ENCODE measurements around the gene CREB3L4.
"Not testable (repeated sequence)": the region's sequence is repeated elsewhere in the genome, so short reads cannot be mapped to it uniquely, and the experiment has no call there.

Gene CREB3L4

DNA sequence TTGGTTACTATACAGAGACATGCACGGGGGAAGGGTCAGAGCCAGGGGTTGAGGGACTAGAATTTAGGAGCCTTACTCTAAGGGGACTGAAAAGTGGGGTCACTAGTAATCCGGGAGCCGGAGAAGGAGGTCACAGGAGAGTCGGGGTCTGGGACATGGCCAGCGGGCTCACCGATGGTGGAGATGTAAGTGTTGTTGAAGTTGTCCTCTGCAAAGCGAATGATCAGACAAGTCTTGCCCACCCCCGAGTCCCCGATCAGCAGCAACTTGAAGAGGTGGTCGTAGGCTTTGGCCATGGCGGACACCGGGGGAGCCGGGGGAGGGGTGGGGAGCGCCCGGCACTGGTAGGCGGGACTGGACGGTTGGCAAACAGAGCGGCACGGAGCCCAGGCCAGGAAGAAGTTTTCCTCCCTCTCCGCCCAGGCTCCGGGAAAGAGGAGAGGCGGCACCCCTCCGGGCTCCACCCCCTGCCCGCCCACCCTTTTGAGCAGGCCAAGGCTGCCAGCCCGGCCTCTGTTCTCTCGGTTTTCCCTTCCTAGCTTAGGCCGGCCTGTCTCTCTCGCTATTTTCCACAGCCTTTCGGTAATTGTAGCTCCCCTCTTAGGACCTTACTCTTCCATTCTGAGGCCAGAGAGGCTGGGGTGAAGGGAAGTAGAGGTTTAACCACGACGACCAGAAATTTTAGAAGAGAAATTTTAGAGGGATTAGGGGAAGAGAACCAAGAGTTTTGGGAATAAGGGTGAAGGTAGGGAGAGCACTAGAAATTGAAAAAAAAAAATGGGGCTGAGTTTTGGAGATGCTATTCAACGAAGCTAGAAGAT is 18.4 kb downstream of the CREB3L4 start, which contains the start of gene RAB13:
TSS of gene RAB13 (minus strand) at position 399 of the 821 bp plus-strand sequence. CDS start at position 296, 103 bp downstream.
- DNase-seq (ENCODE audit: low spot score) = no peak

DNA sequence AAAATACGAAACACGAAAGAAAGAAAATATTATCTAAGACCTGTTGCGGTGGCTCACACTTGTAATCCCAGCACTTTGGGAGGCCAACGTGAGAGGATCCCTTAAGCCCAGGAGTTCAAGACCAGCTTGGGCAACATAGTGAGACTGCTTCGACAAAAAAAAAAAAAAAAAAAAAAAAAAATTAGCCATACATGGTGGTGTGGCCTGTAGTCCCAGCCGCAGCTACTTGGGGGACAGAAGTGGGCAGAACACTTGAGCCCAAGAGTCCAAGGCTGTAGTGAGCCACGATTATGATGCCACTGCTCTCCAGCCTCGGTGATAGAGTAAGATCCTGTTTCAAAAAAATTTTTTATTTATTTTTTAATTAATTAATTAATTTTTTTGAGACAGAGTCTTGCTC is 19.9 kb downstream of the CREB3L4 start:
- DNase-seq (ENCODE audit: low spot score) = no peak

DNA sequence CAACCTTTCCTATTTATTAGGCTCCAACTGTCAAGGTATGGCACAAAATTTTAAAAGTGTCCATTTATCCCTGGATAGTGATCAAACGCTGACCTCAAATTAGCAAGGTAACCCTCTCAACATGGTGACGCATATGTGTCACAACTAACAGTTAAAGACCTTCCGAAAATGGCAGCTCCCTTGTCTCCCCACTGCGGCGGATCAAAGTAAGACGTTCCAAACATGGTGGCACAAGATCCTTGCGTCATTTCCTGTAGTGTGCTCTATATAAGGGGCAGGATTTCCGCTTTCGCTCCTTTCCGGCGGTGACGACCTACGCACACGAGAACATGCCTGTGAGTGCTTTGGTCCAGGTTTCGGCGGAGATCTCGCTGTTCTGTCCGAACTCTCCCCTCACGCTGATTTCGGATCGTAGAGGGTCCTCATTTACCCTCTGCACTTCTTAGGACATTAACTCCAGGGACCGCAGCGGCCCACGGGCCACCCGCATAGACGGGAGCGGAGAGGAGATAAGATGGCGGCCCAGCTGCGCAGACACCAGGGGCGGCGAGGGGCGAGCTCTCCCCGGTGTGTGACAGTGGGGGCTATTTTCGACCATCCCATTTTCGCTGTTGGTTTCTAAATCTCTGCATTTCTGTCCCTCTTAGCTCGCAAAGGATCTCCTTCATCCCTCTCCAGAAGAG is 22.9 kb downstream of the CREB3L4 start, which contains the start of gene RPS27:
TSS of gene RPS27 (plus strand) at position 295 of the 683 bp plus-strand sequence. CDS start at position 330, 35 bp downstream.
- peak; percentile 97 for DNase-seq (ENCODE audit: low spot score)

DNA sequence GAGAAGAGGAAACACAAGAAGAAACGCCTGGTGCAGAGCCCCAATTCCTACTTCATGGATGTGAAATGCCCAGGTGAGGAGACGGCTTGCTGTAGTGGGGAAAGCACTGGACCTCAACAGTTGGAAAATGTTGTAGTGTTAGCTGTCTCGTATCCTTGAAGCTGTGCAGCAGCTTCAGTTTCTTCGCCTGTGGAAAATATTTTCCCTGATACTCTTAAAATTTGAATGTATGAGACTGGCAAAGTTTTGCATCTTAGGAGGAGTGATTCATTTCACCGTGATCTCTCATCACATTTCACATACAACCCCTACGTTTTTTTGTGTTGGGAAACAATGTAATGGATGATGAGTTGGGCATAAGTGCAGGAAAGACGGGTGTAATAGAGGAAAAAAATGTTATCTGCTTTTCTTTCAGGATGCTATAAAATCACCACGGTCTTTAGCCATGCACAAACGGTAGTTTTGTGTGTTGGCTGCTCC is 23.5 kb downstream of the CREB3L4 start:
- DNase-seq (ENCODE audit: low spot score) = no peak

DNA sequence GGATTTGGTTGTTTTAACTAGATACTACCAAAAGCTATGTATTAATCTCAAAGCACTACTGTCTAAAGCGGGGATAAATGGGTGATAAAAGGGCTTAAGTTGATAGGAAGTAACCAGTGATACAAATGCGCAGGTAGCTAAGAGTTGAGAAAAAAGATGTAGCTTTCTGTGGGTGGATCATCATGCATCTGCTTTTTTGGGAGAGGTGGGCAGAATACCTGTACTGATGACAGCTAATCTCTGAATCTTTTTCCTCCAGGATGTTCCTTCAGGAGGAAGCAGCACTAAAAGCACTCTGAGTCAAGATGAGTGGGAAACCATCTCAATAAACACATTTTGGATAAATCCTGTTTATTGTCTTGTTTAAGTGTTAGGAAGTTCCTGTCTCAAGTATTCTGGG is 24.1 kb downstream of the CREB3L4 start:
- DNase-seq (ENCODE audit: low spot score) = no peak

DNA sequence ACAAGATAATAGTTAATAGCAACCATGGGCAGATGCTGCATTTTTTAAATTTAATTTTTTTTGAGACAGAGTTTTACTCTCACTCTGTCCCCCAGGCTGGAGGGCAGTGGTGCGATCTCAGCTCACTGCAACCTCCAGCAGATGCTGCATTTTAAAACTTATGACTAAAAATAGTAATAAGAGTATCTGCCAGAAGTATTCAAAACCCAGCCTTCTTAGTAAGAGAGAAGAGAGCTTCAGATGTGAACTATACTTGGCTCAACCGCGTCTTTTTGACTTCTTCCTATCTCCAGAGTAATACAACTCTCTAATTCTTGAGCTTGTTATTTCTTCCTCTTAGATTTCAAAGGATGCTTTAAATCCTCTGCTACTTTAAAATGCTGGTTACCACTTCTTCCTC is 27.5 kb downstream of the CREB3L4 start:
- DNase-seq (ENCODE audit: low spot score) = no peak

DNA sequence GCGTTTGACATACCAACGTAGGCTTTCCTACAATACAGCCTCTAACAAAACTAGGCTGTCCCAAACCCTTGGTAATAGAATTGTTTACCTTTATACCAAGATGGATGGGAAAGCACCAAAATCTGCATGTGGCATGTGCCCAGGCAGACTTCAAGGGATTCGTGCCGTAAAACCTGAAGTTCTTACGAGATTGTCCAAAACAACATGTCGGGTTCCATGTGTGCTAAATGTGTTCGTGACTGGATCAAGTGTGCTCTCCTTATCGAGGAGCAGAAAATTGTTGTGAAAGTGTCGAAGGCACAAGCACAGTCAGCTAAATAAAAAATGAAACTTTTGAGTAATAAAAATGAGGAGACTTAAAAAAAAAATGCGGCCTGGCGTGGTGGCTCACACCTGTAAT is 27.9 kb downstream of the CREB3L4 start:
- no peak for DNase-seq (ENCODE audit: low spot score)

DNA sequence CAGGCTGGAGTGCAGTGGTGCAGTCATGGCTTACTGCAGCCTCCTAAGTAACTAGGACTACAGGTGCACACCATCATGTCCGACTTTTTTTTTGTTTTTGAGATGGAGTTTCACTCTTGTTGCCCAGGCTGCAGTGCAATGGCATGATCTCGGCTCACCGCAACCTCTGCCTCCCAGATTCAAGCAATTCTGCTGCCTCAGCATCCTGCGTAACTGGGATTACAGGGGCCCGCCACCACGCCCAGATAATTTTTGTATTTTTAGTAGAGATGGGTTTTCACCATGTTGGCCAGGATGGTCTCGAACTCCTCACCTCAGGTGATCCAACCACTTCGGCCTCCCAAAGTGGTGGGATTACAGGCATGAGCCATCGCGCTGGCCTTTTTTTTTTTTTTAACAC is 29.2 kb downstream of the CREB3L4 start:
- DNase-seq (ENCODE audit: low spot score) = not testable (repeated sequence)

DNA sequence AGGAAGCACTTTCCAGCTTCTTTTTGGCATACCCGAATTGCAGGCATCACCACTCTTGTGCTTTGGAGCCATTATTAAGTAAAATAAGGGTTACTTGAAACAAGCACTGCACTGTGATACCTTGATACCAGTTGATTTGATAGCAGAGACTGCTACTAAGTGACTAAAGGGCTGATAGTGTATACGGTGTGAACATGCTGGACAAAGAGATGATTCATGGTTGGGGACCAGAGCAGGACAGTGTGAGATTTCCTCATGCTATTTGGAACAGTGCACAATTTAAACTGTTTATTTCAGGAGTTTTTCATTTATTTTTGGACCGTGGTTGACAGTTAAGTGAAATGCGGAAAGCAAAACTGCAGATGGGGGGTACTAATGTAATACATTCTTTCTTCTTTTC is 32.7 kb downstream of the CREB3L4 start:
- no peak for DNase-seq (ENCODE audit: low spot score)

DNA sequence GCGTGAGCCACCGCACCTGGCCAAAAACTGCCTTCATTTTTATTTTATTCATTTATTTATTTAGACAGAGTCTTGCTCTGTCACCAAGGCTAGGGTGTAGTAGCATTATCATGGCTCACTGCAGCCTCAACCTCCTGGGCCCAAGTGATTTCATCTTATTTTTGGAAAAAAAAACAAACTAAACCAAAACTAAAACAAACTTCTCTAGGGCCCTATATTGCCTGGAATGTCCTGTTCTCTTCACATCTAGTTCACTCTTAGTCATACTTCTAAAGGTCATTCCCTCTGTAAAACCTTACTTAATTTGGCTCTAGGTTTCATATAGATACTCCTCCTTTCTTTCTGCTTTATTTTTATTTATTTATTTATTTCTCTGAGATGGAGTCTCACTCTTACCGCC is 38.4 kb downstream of the CREB3L4 start:
- DNase-seq (ENCODE audit: low spot score) = no peak

DNA sequence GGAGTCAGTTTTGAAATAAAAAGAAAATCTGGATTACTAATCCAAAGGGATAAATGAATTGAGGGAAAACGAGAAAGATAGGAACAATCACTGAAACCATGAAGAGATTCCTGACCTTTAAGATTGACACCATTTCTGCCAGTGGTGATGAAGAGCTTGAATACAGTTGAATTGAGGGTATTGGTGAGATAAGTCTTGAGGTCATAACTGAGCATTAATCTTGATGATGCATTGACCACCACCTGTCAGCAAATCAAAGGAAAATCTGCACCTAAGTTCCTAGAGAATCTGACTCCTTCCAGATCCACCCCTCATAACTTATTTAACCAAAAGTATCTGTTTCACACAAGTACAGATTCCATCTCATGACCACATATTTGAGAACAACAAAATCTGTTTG is 44.4 kb downstream of the CREB3L4 start:
- no peak for DNase-seq (ENCODE audit: low spot score)

DNA sequence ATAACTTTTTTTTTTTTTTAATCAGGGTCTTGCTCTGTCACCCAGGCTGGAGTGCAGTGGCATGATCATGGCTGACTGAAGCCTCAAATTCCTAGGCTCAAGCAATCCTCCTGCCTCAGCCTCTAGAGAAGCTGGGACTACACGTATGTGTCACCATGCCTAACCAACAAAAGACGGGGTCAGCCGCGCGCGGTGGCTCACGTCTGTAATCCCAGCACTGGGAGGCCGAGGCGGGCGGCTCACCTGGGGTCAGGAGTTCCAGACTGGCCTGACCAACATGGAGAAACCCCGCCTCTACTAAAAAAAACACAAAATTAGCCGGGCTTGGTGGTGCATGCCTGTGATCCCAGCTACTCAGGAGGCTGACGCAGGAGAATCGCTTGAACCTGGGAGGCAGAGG is 44.8 kb downstream of the CREB3L4 start:
- not testable (repeated sequence) for DNase-seq (ENCODE audit: low spot score)

DNA sequence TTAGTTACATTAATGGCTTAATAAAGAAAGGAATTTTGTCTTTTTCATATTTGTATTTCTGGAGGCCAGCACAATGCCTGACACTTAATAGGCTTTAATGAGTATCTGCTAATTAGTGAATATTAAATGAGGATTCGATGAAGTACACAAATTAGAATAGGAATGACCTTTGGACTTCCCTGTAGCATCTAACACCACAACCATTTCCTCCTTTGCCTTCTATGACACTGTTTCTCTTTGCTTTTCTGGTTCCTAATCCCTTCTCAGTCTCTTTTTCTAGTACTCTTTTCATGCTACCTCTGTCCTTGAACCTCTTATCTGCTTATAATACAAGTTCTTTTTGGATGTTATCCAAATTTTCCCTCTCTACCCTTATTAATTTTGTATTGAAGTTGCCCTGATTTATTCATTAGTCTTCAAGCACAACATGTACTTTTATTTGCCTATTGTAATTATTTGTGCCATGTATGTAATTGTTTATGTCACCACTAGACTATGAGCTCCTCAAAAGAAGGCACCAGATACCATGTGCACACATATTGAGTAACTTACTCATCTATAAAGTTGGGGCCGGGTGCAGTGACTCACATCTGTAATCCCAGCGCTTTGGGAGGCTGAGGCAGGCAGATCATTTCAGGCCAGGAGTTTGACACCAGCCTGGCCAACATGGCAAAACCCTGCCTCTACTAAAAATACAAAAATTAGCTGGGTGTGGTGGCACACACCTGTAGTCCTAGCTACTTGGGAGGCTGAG is 46.6 kb downstream of the CREB3L4 start:
- DNase-seq (ENCODE audit: low spot score) = no peak

DNA sequence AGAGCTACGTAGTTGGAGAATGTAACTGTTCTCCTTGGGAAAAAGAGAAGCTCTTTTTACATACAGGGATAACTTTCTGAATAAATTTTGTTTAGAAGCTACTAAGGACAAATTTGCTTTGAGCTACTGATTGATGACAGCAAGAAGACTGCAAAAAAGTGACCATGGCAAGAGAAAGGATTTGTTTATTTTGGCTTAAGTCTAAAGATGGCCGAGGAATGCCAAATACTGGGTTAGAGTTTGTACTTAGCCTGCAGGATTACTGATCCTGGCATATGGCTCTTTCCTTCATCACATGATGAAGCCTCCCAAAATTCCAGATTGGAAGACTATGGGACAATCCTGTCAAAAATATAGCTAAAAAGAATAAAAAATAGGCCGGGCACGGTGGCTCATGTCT is 51.6 kb downstream of the CREB3L4 start:
- no peak for DNase-seq (ENCODE audit: low spot score)

DNA sequence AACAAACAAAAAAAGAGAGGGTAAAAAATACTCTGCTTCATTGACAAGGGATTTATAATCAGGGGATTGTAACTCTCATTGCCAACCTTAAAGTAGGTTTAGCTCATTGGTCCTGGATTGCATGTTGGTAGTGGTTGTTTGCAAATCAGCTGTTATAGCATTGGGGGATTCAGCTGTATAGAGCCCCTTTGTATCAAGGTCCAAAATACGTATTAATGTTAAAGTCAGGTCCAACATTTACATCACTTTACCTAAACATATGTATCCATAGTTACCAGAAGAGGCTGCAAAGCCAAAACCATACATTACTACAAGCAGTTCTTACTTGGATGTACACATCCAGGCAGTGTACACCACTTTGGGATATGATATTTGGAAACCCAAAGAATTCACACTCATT is 52.2 kb downstream of the CREB3L4 start:
- no peak for DNase-seq (ENCODE audit: low spot score)
